HEK293T (cell line): ENCODE data around the gene CASKIN1.

ENCODE experiments used
- CTCF ChIA-PET: fragments of 350-600 bp; formaldehyde crosslinking; extraction: SDS; loops from one replicate; lab custom pipeline; 2021; ENCODE audit warnings: antibody characterized with exemption, inconsistent platforms; lab: Yijun Ruan, JAX
- POLR2A ChIA-PET: fragments of 350-600 bp; formaldehyde crosslinking; extraction: SDS; loops from one replicate; lab custom pipeline; 2020; ENCODE audit warnings: antibody characterized with exemption, inconsistent platforms; lab: Yijun Ruan, JAX
- DNase-seq: peaks from one replicate; pipeline ENCODE4 v3.0.0; 2012; ENCODE audit warnings: mixed read lengths; ENCODE audit errors: extremely low spot score
- ARNT ChIP-seq: fragments of 450-650 bp; IDR thresholded peaks from 2 replicates; pipeline ENCODE4 v1.6.1; 2017; ENCODE audit warnings: mild to moderate bottlenecking
- BHLHE40 ChIP-seq: fragments of 450-650 bp; IDR thresholded peaks from 2 replicates; pipeline ENCODE4 v1.6.1; 2016; ENCODE audit warnings: mild to moderate bottlenecking, moderate library complexity, borderline replicate concordance
- CTBP1 ChIP-seq: fragments of 450-650 bp; IDR thresholded peaks from 2 replicates; pipeline ENCODE4 v1.6.1; 2016; ENCODE audit warnings: borderline replicate concordance
- ELF4 ChIP-seq: fragments of 450-650 bp; IDR thresholded peaks from 2 replicates; pipeline ENCODE4 v1.6.1; 2017; ENCODE audit warnings: antibody characterized with exemption
- FOXA1 ChIP-seq: fragments of 450-650 bp; IDR thresholded peaks from 2 replicates; pipeline ENCODE4 v1.6.1; 2016; ENCODE audit warnings: mild to moderate bottlenecking
- FOXK2 ChIP-seq: fragments of 450-650 bp; IDR thresholded peaks from 2 replicates; pipeline ENCODE4 v1.6.1; 2016; ENCODE audit warnings: mild to moderate bottlenecking
- FOXM1 ChIP-seq: fragments of 450-650 bp; IDR thresholded peaks from 2 replicates; pipeline ENCODE4 v1.6.1; 2017; ENCODE audit warnings: mild to moderate bottlenecking, borderline replicate concordance
- HDGF ChIP-seq: fragments of 450-650 bp; IDR thresholded peaks from 2 replicates; pipeline ENCODE4 v1.6.1; 2017; ENCODE audit warnings: antibody characterized with exemption, borderline replicate concordance
- L3MBTL2 ChIP-seq: fragments of 450-650 bp; conservative IDR thresholded peaks from 2 replicates; pipeline ENCODE4 v1.6.1; 2016; ENCODE audit warnings: mild to moderate bottlenecking
- LEF1 ChIP-seq: fragments of 450-650 bp; IDR thresholded peaks from 2 replicates; pipeline ENCODE4 v1.6.1; 2017; ENCODE audit warnings: mild to moderate bottlenecking, borderline replicate concordance
- NFRKB ChIP-seq: fragments of 450-650 bp; IDR thresholded peaks from 2 replicates; pipeline ENCODE4 v1.6.1; 2016; ENCODE audit warnings: mild to moderate bottlenecking, moderate library complexity
- PKNOX1 ChIP-seq: fragments of 450-650 bp; IDR thresholded peaks from 2 replicates; pipeline ENCODE4 v1.6.1; 2016
- SP1 ChIP-seq: fragments of 450-650 bp; IDR thresholded peaks from 2 replicates; pipeline ENCODE4 v1.6.1; 2017
- SUZ12 ChIP-seq: fragments of 450-650 bp; IDR thresholded peaks from 2 replicates; pipeline ENCODE4 v1.6.1; 2016; ENCODE audit warnings: mild to moderate bottlenecking
- TARDBP ChIP-seq: fragments of 450-650 bp; IDR thresholded peaks from 2 replicates; pipeline ENCODE4 v1.6.1; 2016
- ZNF384 ChIP-seq: fragments of 450-650 bp; IDR thresholded peaks from 2 replicates; pipeline ENCODE4 v1.6.1; 2016

Gene CASKIN1

GRCh38 chr16:2180962-2181923 lies 15.2 kb downstream of the CASKIN1 start:
- ChIA-PET CTCF (no interaction called here), POLR2A (interaction anchor here (0.7 to 1.2 kb wide), 2 partner anchors 8 to 27 kb away, joined by 3 read pairs; no protein-coding TSS in a partner anchor)
- no peak for DNase-seq
- TF ChIP-seq NFRKB (no peak), SUZ12 (no peak), SP1 (no peak), HDGF (no peak), LEF1 (no peak), FOXK2 (no peak), L3MBTL2 (no peak), CTBP1 (no peak), TARDBP (no peak), FOXA1 (no peak), ZNF384 (no peak), ELF4 (no peak), ARNT (no peak), BHLHE40 (no peak), FOXM1 (no peak), PKNOX1 (no peak)

GRCh38 chr16:2180461-2180860 lies 15.9 kb downstream of the CASKIN1 start:
- CTCF ChIA-PET, result no interaction called here
- POLR2A ChIA-PET, result interaction anchor here (1.2 kb wide), 1 partner anchor 26 kb away, joined by 3 read pairs; no protein-coding TSS in a partner anchor
- DNase-seq, result no peak
- TF ChIP-seq ELF4, result no peak
- no peak for TF ChIP-seq TARDBP
- TF ChIP-seq LEF1, result no peak
- TF ChIP-seq HDGF, result no peak
- no peak for TF ChIP-seq L3MBTL2
- TF ChIP-seq FOXA1, result no peak
- no peak for TF ChIP-seq ZNF384
- TF ChIP-seq ARNT, result no peak
- no peak for TF ChIP-seq CTBP1
- no peak for TF ChIP-seq FOXK2
- no peak for TF ChIP-seq FOXM1
- TF ChIP-seq SUZ12, result no peak
- TF ChIP-seq NFRKB, result no peak

- TF ChIP-seq FOXM1, result no peak
- TF ChIP-seq ZNF384, result no peak
- no peak for TF ChIP-seq ELF4
- no peak for TF ChIP-seq NFRKB
- TF ChIP-seq ARNT, result no peak
- no peak for TF ChIP-seq BHLHE40
- no peak for TF ChIP-seq SP1
- TF ChIP-seq L3MBTL2, result no peak
- TF ChIP-seq SUZ12, result no peak
- TF ChIP-seq LEF1, result no peak
- no peak for TF ChIP-seq FOXK2
- TF ChIP-seq HDGF, result no peak
- TF ChIP-seq PKNOX1, result no peak
- no peak for TF ChIP-seq CTBP1
- TF ChIP-seq TARDBP, result no peak
- ChIA-PET POLR2A (no interaction called here), CTCF (no interaction called here)
- no peak for DNase-seq
These were observed 16.8 kb downstream of the CASKIN1 start for GRCh38 chr16:2179576-2179975.

GRCh38 chr16:2179107-2179501 lies 17.3 kb downstream of the CASKIN1 start:
- ChIA-PET CTCF (no interaction called here), POLR2A (no interaction called here)
- TF ChIP-seq L3MBTL2, result no peak
- TF ChIP-seq LEF1, result no peak
- TF ChIP-seq SP1, result no peak
- no peak for TF ChIP-seq SUZ12
- TF ChIP-seq NFRKB, result no peak
- TF ChIP-seq ELF4, result no peak
- TF ChIP-seq BHLHE40, result no peak
- no peak for TF ChIP-seq FOXK2
- no peak for TF ChIP-seq PKNOX1
- DNase-seq, result no peak

- ChIA-PET CTCF (no interaction called here), POLR2A (interaction anchor here (0.9 kb wide), 1 partner anchor 16 kb away, joined by 3 read pairs; no protein-coding TSS in a partner anchor)
- peak; percentile 50; the same call in 1 of the 2 replicates for TF ChIP-seq HDGF
- TF ChIP-seq PKNOX1, result peak; percentile 33; the same call in 1 of the 2 replicates
- no peak for TF ChIP-seq SUZ12
- no peak for TF ChIP-seq LEF1
- peak; percentile 68; the same call in 1 of the 2 replicates for TF ChIP-seq SP1
- DNase-seq, result peak; percentile 98
These were observed 17.9 kb downstream of the CASKIN1 start for GRCh38 chr16:2178321-2179106.
